ENCODE data around the gene FREM1. TPM values are rescaled to one million over a fixed set of nuclear protein-coding genes. Genes with fewer than 3 reads are reported as not detected.
A peak's percentile ranks its signal among the peaks of the same experiment; 100 is the strongest.

FREM1 gene
- polyA plus RNA-seq, 1 of the 3 experiments (the other 2 are of a cell fraction) = 0.26 TPM

DNA sequence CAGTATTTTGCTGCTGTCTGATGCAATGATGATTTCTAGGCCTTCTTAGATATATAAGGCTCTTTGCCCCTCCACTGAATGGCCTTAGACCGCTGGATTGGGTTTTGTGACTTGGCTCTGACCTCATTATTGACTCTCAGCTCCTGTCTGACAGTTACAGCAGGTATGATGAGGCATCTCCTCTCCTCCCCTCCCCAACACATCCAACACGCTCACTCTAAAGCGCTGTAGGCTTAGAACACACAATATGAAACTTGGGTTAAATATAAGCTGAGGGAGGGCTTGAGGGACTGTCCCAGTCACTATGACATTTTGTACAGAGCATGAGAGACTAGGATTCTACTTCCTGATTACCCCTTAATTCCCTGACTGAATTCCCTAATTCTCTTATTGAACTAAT, 168.9 kb downstream of the FREM1 start:
- WGBS (ENCODE audit: low lambda C conversion rate) = 74% methylated on average over 3 of the region's 3 CpGs
- Histone ChIP-seq H3K4me1 (ENCODE audit: control insufficient read depth in 1 of 2, insufficient read depth in 2 of 2, low read depth in 1 of 2, low read length in 1 of 2) (peaks cover 0 to 3% of the 10 kb centered on the region in 2 experiments; a peak in 2 of 4 replicates), H3F3A (replicated peaks; ENCODE audit: insufficient read depth) (no peaks in the 10 kb centered on the region), H3K4me2 (no peak overlapping the region), H3K4me3 (ENCODE audit: low read depth in 2 of 2, low read length in 1 of 2) (no peak overlapping the region), H3K9ac (no peak overlapping the region), H3K9me3 (no peaks in the 10 kb centered on the region), H3K27ac (ENCODE audit: low read depth in 2 of 2, low read length in 1 of 2) (peak overlapping the region in 1 of 2 experiments; percentile 34; a peak in 1 of 4 replicates), H3K36me3 (replicated peaks in 1 of 2; ENCODE audit: control insufficient read depth in 1 of 2, insufficient read depth in 2 of 2, low read length in 1 of 2) (no peaks in the 10 kb centered on the region), H3K27me3 (ENCODE audit: insufficient read depth) (no peaks in the 10 kb centered on the region), H2AFZ (ENCODE audit: low read depth) (no peak overlapping the region), H3K79me2 (ENCODE audit: insufficient read depth) (no peaks in the 10 kb centered on the region), H4K20me1 (ENCODE audit: insufficient read depth) (no peaks in the 10 kb centered on the region), H3K9me2 (no peaks in the 10 kb centered on the region)
- CTCF ChIA-PET = interaction anchor here (1.0 to 1.7 kb wide), 4 partner anchors 17 to 27 kb away, joined by 3 to 10 read pairs (median 4); no protein-coding TSS in a partner anchor
- POLR2A ChIA-PET = no interaction called here
- no peak for TF ChIP-seq RAD21 (IDR thresholded peaks at IDR 0.05; ENCODE audit: low read length)
- TF ChIP-seq FOXM1 (IDR thresholded peaks at IDR 0.05; ENCODE audit: low read depth) = no peak
- TF ChIP-seq, protein P1, sequence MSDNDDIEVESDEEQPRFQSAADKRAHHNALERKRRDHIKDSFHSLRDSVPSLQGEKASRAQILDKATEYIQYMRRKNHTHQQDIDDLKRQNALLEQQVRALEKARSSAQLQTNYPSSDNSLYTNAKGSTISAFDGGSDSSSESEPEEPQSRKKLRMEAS (IDR thresholded peaks at IDR 0.05; ENCODE audit: low read depth) = no peak
- no peak for DNase-seq

DNA sequence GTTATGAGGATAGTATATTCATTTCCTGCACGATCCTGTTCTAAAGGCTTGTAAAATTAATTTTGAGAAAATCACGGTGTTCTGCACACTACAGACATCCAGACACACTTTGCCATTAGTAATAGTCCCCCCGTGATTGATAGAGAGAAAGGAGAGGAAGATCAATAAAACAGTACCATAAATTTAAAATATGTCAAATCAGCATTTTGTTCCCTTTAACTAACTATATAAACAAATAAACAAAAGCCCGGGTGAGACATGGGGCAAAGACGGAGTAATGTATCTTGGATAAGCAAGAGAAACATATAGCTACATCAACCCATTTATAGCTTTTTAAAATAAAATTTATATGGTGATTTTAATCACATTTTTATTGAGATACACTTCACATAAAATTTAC, 177.1 kb downstream of the FREM1 start:
- H3K9ac ChIP-seq = no peak overlapping the region
- H3K79me2 ChIP-seq (ENCODE audit: insufficient read depth) = no peaks in the 10 kb centered on the region
- H3K9me2 ChIP-seq = no peaks in the 10 kb centered on the region
- TF ChIP-seq RFX5 (IDR thresholded peaks at IDR 0.05; ENCODE audit: low read length) = no peak
- no peak for TF ChIP-seq FOXJ3 (CRISPR knock-in tag; IDR thresholded peaks at IDR 0.05)
- no peak for TF ChIP-seq NRF1 (IDR thresholded peaks at IDR 0.05; ENCODE audit: low read depth, low read length)
- TF ChIP-seq FOXM1 (IDR thresholded peaks at IDR 0.05; ENCODE audit: low read depth) = no peak
- TF ChIP-seq, protein P2, sequence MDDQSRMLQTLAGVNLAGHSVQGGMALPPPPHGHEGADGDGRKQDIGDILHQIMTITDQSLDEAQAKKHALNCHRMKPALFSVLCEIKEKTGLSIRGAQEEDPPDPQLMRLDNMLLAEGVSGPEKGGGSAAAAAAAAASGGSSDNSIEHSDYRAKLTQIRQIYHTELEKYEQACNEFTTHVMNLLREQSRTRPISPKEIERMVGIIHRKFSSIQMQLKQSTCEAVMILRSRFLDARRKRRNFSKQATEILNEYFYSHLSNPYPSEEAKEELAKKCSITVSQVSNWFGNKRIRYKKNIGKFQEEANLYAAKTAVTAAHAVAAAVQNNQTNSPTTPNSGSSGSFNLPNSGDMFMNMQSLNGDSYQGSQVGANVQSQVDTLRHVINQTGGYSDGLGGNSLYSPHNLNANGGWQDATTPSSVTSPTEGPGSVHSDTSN (IDR thresholded peaks at IDR 0.05) = no peak
- TF ChIP-seq TCF12 (IDR thresholded peaks at IDR 0.05) = no peak
- TF ChIP-seq FOSL2 (IDR thresholded peaks at IDR 0.05; ENCODE audit: borderline replicate concordance, low read depth) = no peak
- TF ChIP-seq, protein P1 (IDR thresholded peaks at IDR 0.05; ENCODE audit: low read depth) = no peak
- TF ChIP-seq, protein P3, sequence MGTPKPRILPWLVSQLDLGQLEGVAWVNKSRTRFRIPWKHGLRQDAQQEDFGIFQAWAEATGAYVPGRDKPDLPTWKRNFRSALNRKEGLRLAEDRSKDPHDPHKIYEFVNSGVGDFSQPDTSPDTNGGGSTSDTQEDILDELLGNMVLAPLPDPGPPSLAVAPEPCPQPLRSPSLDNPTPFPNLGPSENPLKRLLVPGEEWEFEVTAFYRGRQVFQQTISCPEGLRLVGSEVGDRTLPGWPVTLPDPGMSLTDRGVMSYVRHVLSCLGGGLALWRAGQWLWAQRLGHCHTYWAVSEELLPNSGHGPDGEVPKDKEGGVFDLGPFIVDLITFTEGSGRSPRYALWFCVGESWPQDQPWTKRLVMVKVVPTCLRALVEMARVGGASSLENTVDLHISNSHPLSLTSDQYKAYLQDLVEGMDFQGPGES (IDR thresholded peaks at IDR 0.05; ENCODE audit: low read depth, low read length) = no peak
- no peak for TF ChIP-seq YY1 (IDR thresholded peaks at IDR 0.05; ENCODE audit: low read depth)
- no peak for TF ChIP-seq EZH2phosphoT487 (IDR thresholded peaks at IDR 0.05; ENCODE audit: borderline replicate concordance, low read depth)
- POLR2A ChIA-PET = no interaction called here
- H3K9me3 ChIP-seq = no peaks in the 10 kb centered on the region
- no peaks in the 10 kb centered on the region; a peak in 1 of 4 replicates for H3K4me1 ChIP-seq (ENCODE audit: control insufficient read depth in 1 of 2, insufficient read depth in 2 of 2, low read depth in 1 of 2, low read length in 1 of 2)
- no peak overlapping the region for H3K4me2 ChIP-seq
- no peaks in the 10 kb centered on the region for H3K27me3 ChIP-seq (ENCODE audit: insufficient read depth)
- no peak overlapping the region for H3K27ac ChIP-seq (ENCODE audit: low read depth in 2 of 2, low read length in 1 of 2)
- DNase-seq = no peak
- CTCF ChIA-PET = interaction anchor here (1.7 kb wide), 1 partner anchor 16 kb away, joined by 5 read pairs; no protein-coding TSS in a partner anchor
- no peak overlapping the region for H2AFZ ChIP-seq (ENCODE audit: low read depth)
- no peaks in the 10 kb centered on the region for H3F3A ChIP-seq (replicated peaks; ENCODE audit: insufficient read depth)
- 45% methylated on average over 5 of the region's 5 CpGs for WGBS (ENCODE audit: low lambda C conversion rate)
- H3K36me3 ChIP-seq (replicated peaks in 1 of 2; ENCODE audit: control insufficient read depth in 1 of 2, insufficient read depth in 2 of 2, low read length in 1 of 2) = no peaks in the 10 kb centered on the region
- no peak overlapping the region for H3K4me3 ChIP-seq (ENCODE audit: low read depth in 2 of 2, low read length in 1 of 2)
- no peaks in the 10 kb centered on the region for H4K20me1 ChIP-seq (ENCODE audit: insufficient read depth)
